ENCODE measurements around the gene VPS35.

The VPS35 gene

GRCh38 chr16:46721885-46722284, 32.9 kb upstream of the VPS35 start:
- no peak overlapping the region for H3K4me3 ChIP-seq (ENCODE audit: low read length)
- no peaks in the 10 kb centered on the region for H3K36me3 ChIP-seq (ENCODE audit: insufficient read depth, low read length)
- no peak overlapping the region for H2AFZ ChIP-seq (ENCODE audit: low read depth, low read length)
- H3K4me1 ChIP-seq (ENCODE audit: insufficient read depth, low read length), result no peaks in the 10 kb centered on the region
- H3K9me3 ChIP-seq (ENCODE audit: low read length), result no peaks in the 10 kb centered on the region
- no peaks in the 10 kb centered on the region for H3K27me3 ChIP-seq (ENCODE audit: insufficient read depth, low read length)

- Histone ChIP-seq H3K4me3 (ENCODE audit: low read length) (no peak overlapping the region), H2AFZ (ENCODE audit: low read depth, low read length) (no peak overlapping the region), H3K27me3 (ENCODE audit: insufficient read depth, low read length) (no peaks in the 10 kb centered on the region), H3K36me3 (ENCODE audit: insufficient read depth, low read length) (no peaks in the 10 kb centered on the region), H3K9me3 (ENCODE audit: low read length) (no peaks in the 10 kb centered on the region), H3K4me1 (ENCODE audit: insufficient read depth, low read length) (no peaks in the 10 kb centered on the region)
Observed at GRCh38 chr16:46720619-46721018, 31.6 kb upstream of the VPS35 start.

DNA sequence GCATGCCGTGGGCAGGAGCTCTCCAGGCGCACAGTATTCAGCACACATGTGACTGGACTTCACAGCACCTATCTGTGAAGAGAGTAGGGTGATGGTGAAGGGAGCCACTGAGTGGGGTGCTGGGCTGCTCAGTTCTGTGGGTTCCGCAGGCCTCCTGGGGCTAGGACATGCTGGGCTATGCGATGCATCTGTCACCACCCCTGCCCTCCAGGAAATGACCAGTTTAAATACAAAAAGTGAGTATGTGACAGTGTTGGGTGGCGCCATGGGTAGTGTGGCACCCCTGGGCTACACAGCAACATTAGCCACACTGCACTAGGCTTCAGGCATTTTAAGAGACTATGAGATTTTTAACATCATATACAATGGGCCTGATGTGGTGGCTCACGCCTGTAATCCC, 30.6 kb upstream of the VPS35 start:
- no peaks in the 10 kb centered on the region for H3K9me3 ChIP-seq (ENCODE audit: low read length)
- no peaks in the 10 kb centered on the region for H3K27me3 ChIP-seq (ENCODE audit: insufficient read depth, low read length)
- H3K36me3 ChIP-seq (ENCODE audit: insufficient read depth, low read length), result no peaks in the 10 kb centered on the region
- no peak overlapping the region for H3K4me3 ChIP-seq (ENCODE audit: low read length)
- no peaks in the 10 kb centered on the region for H3K4me1 ChIP-seq (ENCODE audit: insufficient read depth, low read length)
- H2AFZ ChIP-seq (ENCODE audit: low read depth, low read length), result no peak overlapping the region

GRCh38 chr16:46718214-46718613, 29.2 kb upstream of the VPS35 start:
- Histone ChIP-seq H3K4me1 (ENCODE audit: insufficient read depth, low read length) (no peaks in the 10 kb centered on the region), H3K9me3 (ENCODE audit: low read length) (no peaks in the 10 kb centered on the region), H3K4me3 (ENCODE audit: low read length) (no peak overlapping the region), H3K36me3 (ENCODE audit: insufficient read depth, low read length) (no peaks in the 10 kb centered on the region), H3K27me3 (ENCODE audit: insufficient read depth, low read length) (no peaks in the 10 kb centered on the region), H2AFZ (ENCODE audit: low read depth, low read length) (no peak overlapping the region)

DNA sequence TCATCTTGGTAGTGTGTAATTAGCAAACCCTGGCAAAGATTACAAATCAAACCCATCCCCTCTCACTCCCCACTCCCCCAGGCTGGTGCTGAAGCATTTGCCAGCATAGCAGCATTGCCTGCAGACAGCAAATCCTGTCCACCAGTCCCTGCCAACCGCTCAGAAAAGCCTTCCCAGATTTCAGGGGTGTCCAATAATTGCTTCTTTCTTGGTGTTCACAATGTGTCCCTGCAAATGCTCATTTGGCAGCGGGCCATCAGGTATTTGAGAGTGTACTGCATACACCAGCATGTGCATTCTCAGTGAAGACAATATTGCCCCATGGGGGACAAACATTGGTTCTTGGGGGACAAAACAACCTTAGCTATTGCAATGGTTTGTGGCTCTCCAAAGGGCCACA, 28.7 kb upstream of the VPS35 start:
- Histone ChIP-seq H3K4me3 (ENCODE audit: low read length) (no peak overlapping the region), H2AFZ (ENCODE audit: low read depth, low read length) (no peak overlapping the region), H3K4me1 (ENCODE audit: insufficient read depth, low read length) (no peaks in the 10 kb centered on the region), H3K27me3 (ENCODE audit: insufficient read depth, low read length) (no peaks in the 10 kb centered on the region), H3K36me3 (ENCODE audit: insufficient read depth, low read length) (no peaks in the 10 kb centered on the region), H3K9me3 (ENCODE audit: low read length) (no peaks in the 10 kb centered on the region)

DNA sequence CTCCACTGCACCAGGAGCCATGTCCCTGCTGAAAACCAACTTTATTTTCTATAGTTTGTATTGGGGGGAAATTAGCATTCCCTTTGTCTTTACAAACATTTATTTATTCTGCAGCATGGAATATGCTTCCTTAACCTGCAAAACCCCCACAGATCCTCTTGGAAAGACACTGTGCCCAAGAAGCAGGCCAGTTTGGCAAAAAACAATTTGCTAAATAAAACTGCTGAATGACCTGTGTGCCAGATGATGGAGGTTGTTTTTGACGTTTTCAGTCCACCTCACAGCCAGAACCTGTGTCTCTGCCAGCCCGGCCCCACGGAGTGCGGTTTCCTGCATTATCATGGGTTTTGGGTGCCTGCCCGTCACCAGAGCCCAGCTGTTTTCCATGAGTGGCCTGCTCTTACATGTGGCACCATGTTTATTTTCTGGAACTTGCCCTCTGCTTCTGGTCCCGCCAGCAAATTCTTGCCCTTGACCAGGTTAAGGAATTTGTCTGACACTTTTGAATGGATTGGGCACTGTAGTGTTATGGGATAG, 26.9 kb upstream of the VPS35 start:
- Histone ChIP-seq H3K27me3 (ENCODE audit: insufficient read depth, low read length) (no peaks in the 10 kb centered on the region), H2AFZ (ENCODE audit: low read depth, low read length) (no peak overlapping the region), H3K36me3 (ENCODE audit: insufficient read depth, low read length) (no peaks in the 10 kb centered on the region), H3K4me1 (ENCODE audit: insufficient read depth, low read length) (no peaks in the 10 kb centered on the region), H3K4me3 (ENCODE audit: low read length) (no peak overlapping the region), H3K9me3 (ENCODE audit: low read length) (no peaks in the 10 kb centered on the region)

GRCh38 chr16:46714797-46715591, 26.0 kb upstream of the VPS35 start:
- Histone ChIP-seq H2AFZ (ENCODE audit: low read depth, low read length) (no peak overlapping the region), H3K4me1 (ENCODE audit: insufficient read depth, low read length) (no peaks in the 10 kb centered on the region), H3K9me3 (ENCODE audit: low read length) (no peaks in the 10 kb centered on the region), H3K27me3 (ENCODE audit: insufficient read depth, low read length) (no peaks in the 10 kb centered on the region), H3K4me3 (ENCODE audit: low read length) (no peak overlapping the region), H3K36me3 (ENCODE audit: insufficient read depth, low read length) (no peaks in the 10 kb centered on the region)

DNA sequence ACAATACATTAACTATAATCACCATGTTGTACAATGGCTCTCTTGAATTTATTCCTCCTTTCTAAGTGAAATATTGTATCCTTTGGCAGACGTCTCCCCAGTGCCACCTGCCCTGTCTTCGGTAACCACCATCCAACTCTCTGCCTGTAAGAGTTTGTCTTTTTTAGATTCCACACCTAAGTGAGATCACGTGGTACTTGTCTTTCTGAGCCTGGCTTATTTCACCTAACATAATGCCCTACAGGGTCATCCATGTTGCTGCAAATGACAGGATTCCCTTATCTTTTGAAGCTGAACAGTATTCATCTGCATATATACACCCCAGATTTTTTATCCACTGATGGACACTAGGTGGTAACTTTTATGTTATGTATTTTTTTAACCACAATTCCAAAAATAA, 24.7 kb upstream of the VPS35 start:
- no peaks in the 10 kb centered on the region for H3K4me1 ChIP-seq (ENCODE audit: insufficient read depth, low read length)
- no peaks in the 10 kb centered on the region for H3K27me3 ChIP-seq (ENCODE audit: insufficient read depth, low read length)
- no peak overlapping the region for H2AFZ ChIP-seq (ENCODE audit: low read depth, low read length)
- no peak overlapping the region for H3K4me3 ChIP-seq (ENCODE audit: low read length)
- H3K9me3 ChIP-seq (ENCODE audit: low read length), result no peaks in the 10 kb centered on the region
- no peaks in the 10 kb centered on the region for H3K36me3 ChIP-seq (ENCODE audit: insufficient read depth, low read length)

GRCh38 chr16:46712911-46713310, 23.9 kb upstream of the VPS35 start:
- Histone ChIP-seq H3K4me1 (ENCODE audit: insufficient read depth, low read length) (no peaks in the 10 kb centered on the region), H3K27me3 (ENCODE audit: insufficient read depth, low read length) (no peaks in the 10 kb centered on the region), H2AFZ (ENCODE audit: low read depth, low read length) (no peak overlapping the region), H3K4me3 (ENCODE audit: low read length) (no peak overlapping the region), H3K36me3 (ENCODE audit: insufficient read depth, low read length) (no peaks in the 10 kb centered on the region), H3K9me3 (ENCODE audit: low read length) (no peaks in the 10 kb centered on the region)

DNA sequence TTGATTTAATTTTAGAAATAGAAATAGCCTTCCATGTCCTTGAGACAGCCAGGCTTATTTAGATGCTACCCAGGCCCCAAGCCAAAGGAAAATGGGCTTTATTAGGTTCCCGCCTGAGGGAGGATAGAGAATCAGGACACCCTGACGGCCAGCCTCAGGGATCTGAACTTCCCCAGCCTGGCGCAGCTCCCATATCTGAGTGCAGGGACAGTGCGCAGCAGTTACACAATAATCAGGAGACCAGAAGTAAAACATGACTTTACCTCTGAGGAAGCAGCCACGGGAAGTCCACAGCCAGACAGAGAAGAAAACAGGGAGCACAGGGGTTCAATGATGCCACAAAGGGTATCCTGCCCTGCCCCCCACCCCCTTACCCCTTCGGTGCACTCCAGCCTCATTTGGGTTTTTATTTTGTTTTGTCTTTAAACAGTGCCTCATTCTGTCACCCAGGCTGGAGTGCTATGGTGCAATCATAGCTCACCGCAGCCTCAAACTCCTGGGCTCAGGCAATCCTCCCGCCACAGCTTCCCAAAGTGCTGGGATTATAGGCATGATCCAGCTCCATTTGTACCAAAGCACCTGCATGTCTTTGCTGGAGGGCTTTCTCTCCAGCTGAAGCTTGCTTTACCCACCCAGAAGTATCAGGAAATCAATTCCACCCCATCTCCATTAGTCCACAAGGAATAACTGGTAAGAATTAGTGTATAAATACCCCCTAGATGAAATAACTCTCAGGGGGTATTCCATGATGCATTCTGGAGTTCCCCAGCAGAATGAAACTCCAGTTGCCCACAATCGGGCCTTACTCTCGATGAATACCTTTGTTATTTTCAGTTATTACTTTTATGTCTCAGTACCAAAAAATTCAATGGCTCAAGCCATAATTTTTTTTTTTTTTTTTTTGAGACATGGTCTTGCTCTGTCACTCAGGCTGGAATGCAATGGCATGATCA, 22.4 kb upstream of the VPS35 start:
- H3K4me1 ChIP-seq (ENCODE audit: insufficient read depth, low read length), result no peaks in the 10 kb centered on the region
- H2AFZ ChIP-seq (ENCODE audit: low read depth, low read length), result no peak overlapping the region
- no peaks in the 10 kb centered on the region for H3K27me3 ChIP-seq (ENCODE audit: insufficient read depth, low read length)
- no peak overlapping the region for H3K4me3 ChIP-seq (ENCODE audit: low read length)
- no peaks in the 10 kb centered on the region for H3K9me3 ChIP-seq (ENCODE audit: low read length)
- H3K36me3 ChIP-seq (ENCODE audit: insufficient read depth, low read length), result no peaks in the 10 kb centered on the region

DNA sequence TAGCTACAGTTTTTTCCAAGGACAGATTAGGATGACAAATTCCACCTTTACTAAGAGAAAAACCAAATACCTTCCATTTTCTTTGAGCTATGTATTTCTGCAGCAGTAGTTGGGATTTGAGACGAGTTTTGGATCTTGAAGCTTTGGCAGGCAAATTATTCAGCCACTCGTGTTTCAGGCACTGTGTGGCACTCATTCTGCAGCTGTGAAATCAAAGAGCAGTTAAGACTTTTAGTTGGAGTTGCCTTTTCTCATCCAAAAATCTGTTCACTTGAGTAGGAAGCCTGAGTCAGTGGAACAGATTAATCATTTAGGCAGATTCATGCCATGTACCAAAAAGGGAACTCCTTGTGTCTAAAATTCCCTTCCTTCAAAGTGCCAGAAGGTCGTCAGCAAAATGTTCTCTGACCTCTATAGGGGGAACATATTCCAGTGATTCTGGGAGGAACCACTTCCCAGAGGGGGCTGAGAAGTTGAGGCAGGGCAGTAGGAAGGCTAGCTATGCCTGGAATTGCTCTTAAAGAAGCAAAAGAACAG, 20.6 kb upstream of the VPS35 start:
- no peaks in the 10 kb centered on the region for H3K36me3 ChIP-seq (ENCODE audit: insufficient read depth, low read length)
- H3K9me3 ChIP-seq (ENCODE audit: low read length), result no peaks in the 10 kb centered on the region
- no peaks in the 10 kb centered on the region for H3K27me3 ChIP-seq (ENCODE audit: insufficient read depth, low read length)
- H2AFZ ChIP-seq (ENCODE audit: low read depth, low read length), result no peak overlapping the region
- no peak overlapping the region for H3K4me3 ChIP-seq (ENCODE audit: low read length)
- no peaks in the 10 kb centered on the region for H3K4me1 ChIP-seq (ENCODE audit: insufficient read depth, low read length)

DNA sequence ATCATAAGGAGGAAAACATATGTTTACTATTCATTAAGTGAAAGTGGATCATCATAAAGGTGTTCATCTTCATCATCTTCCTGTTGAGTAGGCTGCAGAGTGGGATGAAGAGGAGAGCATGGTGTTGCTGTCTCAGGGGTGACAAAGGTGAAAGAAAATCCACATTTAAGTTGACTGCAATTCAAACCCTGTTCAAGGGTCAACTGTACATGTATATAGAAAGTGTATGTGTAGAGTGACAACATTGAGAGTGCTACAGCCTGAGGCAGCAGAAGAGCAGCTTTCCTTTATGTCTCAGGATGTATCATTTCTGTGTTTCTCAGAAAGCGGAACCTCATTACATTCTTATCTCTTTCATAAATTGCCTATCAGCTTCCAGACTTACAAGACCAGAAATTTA, 17.7 kb upstream of the VPS35 start:
- H3K4me1 ChIP-seq (ENCODE audit: insufficient read depth, low read length), result no peaks in the 10 kb centered on the region
- H3K27me3 ChIP-seq (ENCODE audit: insufficient read depth, low read length), result no peaks in the 10 kb centered on the region
- H3K4me3 ChIP-seq (ENCODE audit: low read length), result no peak overlapping the region
- no peaks in the 10 kb centered on the region for H3K36me3 ChIP-seq (ENCODE audit: insufficient read depth, low read length)
- no peaks in the 10 kb centered on the region for H3K9me3 ChIP-seq (ENCODE audit: low read length)
- no peak overlapping the region for H2AFZ ChIP-seq (ENCODE audit: low read depth, low read length)

DNA sequence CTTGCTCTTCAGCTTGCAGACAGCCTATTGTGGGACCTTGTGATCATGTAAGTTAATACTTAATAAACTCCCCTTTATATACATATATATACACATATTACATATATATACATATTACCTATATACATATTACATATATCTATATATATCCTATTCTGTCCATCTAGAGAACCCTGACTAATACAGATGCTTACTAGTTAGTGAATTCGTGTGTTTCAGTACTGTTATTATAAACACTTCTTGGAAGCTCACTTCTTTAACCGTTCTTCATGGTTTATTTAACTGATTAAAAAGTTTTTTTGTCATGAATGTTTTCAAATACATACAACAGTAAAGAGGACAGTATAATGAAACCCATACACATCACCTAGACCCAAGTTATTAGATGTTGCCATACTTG, 13.1 kb upstream of the VPS35 start:
- Histone ChIP-seq H3K27me3 (ENCODE audit: insufficient read depth, low read length) (no peaks in the 10 kb centered on the region), H3K36me3 (ENCODE audit: insufficient read depth, low read length) (peaks cover 17% of the 10 kb centered on the region), H3K9me3 (ENCODE audit: low read length) (no peaks in the 10 kb centered on the region), H2AFZ (ENCODE audit: low read depth, low read length) (no peak overlapping the region), H3K4me3 (ENCODE audit: low read length) (no peak overlapping the region), H3K4me1 (ENCODE audit: insufficient read depth, low read length) (peaks cover 7% of the 10 kb centered on the region)

Measured in neuron (in vitro differentiated cells).